Activated CD4-positive, alpha-beta T cell treated with anti-CD3 and anti-CD28 coated beads, Interleukin-2, amount 50 U/mL, for 4 hours (primary cell): Measurements from ENCODE around the gene LPAR4.
"Not testable (repeated sequence)": the region's sequence is repeated elsewhere in the genome, so short reads cannot be mapped to it uniquely, and the experiment has no call there.

Experiments used
- DNase-seq, 2 experiments: peaks; one replicate each; pipeline ENCODE4 v3.0.0-alpha.2; 2020

The LPAR4 gene

GRCh38 chrX:78747489-78747888, at the start of gene LPAR4:
Gene LPAR4 (plus strand): TSS chrX:78747720. CDS start chrX:78754870, 7,150 bp downstream.
- DNase-seq = no peak

DNA sequence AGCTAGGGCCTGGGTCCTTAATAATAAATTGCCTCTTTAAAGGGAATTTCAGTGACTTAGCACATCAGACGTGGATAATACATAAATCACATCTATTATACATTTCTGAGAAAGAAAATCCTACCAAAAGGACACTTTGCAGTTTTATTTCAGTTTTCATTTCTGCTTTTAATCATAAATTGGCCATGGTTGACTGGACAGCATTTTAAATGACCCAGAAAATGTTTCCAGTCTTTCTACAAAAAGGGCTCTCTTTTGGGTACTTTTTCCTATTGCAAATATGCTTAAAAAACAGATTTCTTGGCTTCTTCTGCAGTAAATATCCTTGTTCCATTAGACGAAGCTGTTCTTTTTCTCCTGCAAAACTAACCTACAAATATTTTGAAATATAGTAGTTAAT, 41.4 kb upstream of the LPAR4 start:
- no peak for DNase-seq

- DNase-seq = no peak
Measured at GRCh38 chrX:78708262-78708661, 39.3 kb upstream of the LPAR4 start.

DNA sequence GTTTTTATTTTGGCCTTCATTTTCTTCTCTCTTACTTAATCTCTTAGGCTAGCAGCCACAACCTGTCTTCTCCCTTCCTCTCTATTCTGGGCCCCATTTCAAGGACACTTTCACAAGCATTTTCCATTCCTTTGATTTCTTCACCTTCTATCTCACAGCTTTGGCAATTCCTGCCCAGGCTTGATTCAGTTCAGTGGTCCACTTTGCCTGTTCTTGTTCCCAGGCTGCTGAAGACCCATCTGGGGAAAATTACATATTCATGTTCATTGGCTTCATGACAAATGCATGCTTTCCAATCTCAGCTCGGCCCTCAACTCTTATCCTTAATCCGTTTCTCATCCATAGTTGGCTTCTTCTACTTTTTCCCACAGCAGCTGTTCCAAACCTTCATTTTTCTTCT, 38.7 kb upstream of the LPAR4 start:
- no peak for DNase-seq

- DNase-seq = no peak
Measured at GRCh38 chrX:78710171-78710570, 37.3 kb upstream of the LPAR4 start.

GRCh38 chrX:78712336-78712735, 35.2 kb upstream of the LPAR4 start:
- no peak for DNase-seq

- no peak for DNase-seq
Measured at GRCh38 chrX:78725287-78725686, 22.2 kb upstream of the LPAR4 start.

GRCh38 chrX:78746496-78746895, 1.0 kb upstream of the LPAR4 start:
- no peak for DNase-seq

DNA sequence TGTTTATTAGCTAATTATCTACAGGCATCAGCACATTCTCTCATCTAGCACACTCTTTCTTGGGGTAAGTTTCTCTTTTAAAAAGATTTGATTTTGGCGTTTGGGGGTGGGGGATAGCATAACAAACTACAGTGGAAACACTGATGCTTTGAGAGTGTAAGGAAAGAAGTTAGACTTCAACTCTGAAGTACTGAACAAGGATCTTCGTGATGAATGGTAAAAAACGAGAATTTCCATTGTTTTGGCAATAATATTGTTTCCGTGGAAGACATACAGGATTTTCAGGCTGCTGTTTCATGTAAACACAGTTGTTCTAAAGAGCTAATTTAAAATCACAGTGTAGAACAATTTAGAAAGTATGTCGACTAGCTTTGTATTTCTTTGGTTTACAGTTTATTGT, 451 bp downstream of the LPAR4 start:
- no peak for DNase-seq

DNA sequence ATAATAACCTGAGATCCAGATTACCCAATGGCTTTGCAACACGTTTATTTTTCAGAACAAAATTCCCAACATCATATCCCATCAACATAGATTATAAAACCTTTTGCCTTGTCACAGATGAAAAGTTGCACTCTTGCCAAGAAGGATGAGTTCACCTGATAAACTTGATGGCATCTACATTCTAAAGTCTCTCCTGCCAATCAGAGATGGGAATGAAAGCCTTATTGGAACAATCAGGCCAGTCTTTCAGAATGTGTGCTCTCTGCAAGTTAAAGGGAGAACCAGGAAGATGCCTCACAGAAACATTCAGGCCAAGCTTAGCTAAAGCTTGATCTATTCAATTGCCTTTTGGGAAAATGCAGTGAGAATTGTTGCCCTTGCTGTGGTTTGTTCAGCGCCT, 1.3 kb downstream of the LPAR4 start:
- DNase-seq = no peak

GRCh38 chrX:78753571-78753970, 6.1 kb downstream of the LPAR4 start:
- no peak for DNase-seq

DNA sequence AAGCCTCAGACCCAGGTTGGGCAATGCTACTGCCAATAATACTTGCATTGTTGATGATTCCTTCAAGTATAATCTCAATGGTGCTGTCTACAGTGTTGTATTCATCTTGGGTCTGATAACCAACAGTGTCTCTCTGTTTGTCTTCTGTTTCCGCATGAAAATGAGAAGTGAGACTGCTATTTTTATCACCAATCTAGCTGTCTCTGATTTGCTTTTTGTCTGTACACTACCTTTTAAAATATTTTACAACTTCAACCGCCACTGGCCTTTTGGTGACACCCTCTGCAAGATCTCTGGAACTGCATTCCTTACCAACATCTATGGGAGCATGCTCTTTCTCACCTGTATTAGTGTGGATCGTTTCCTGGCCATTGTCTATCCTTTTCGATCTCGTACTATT, 7.4 kb downstream of the LPAR4 start:
- no peak for DNase-seq

GRCh38 chrX:78759081-78759480, 11.6 kb downstream of the LPAR4 start:
- DNase-seq = no peak

GRCh38 chrX:78769101-78769755, 21.7 kb downstream of the LPAR4 start:
- no peak for DNase-seq

DNA sequence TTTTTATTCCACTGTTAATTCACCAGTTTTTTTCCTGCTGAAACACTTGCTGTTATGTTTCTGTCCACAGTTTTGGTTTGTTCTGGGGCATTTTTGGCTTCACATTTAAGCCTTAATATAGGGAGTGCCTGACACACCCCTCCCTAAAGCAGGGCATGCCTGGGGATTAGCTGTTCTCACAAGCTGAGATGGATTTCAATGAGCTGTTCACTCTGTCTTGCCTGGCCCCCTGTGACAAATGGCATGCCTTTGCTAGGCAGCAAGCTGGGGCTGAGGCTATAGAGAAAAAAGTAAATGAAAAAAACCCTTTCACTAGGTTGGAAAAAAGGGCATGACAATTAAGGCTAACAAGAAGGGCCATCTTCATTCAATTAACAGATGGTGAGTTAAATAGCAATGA, 22.4 kb downstream of the LPAR4 start:
- DNase-seq = no peak

- no peak for DNase-seq
Measured at GRCh38 chrX:78796916-78797315, 49.4 kb downstream of the LPAR4 start.

- DNase-seq = no peak
Measured at GRCh38 chrX:78800114-78800513, 52.6 kb downstream of the LPAR4 start.

DNA sequence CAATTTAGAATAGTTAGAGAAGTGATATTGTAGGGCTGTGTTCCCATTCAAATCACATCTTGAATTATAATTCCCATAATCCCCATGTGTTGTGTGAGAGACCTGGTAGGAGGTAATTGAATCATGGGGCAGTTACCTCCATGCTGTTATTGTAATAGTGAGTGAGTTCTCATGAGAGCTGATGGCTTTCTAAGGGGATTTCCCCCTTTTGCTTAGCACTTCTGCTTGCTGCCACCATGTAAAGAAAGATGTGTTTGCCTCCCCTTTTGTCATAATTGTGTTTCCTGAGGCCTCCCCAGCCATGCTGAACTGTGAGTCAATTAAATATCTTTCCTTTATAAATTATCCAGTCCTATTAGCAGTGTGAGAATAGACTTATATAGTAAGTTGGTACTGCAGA, 53.2 kb downstream of the LPAR4 start:
- no peak for DNase-seq

GRCh38 chrX:78801522-78801921, 54.0 kb downstream of the LPAR4 start:
- DNase-seq = no peak

DNA sequence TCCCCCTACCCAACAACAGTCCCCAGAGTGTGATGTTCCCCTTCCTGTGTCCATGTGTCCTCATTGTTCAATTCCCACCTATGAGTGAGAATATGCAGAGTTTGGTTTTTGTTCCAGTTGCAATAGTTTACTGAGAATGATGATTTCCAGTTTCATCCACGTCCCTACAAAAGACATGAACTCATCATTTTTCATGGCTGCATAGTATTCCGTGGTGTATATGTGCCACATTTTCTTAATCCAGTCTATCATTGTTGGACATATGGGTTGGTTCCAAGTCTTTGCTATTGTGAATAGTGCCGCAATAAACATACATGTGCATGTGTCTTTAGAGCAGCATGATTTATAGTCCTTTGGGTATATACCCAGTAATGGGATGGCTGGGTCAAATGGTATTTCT, 55.0 kb downstream of the LPAR4 start:
- DNase-seq = not testable (repeated sequence)
